ENCODE data around the gene TUT7. TPM values are rescaled to one million over a fixed set of nuclear protein-coding genes. Genes with fewer than 3 reads are reported as not detected.

The TUT7 gene
- total RNA-seq, 2 experiments from 2014 or later: 32.0 to 33.6 TPM

DNA sequence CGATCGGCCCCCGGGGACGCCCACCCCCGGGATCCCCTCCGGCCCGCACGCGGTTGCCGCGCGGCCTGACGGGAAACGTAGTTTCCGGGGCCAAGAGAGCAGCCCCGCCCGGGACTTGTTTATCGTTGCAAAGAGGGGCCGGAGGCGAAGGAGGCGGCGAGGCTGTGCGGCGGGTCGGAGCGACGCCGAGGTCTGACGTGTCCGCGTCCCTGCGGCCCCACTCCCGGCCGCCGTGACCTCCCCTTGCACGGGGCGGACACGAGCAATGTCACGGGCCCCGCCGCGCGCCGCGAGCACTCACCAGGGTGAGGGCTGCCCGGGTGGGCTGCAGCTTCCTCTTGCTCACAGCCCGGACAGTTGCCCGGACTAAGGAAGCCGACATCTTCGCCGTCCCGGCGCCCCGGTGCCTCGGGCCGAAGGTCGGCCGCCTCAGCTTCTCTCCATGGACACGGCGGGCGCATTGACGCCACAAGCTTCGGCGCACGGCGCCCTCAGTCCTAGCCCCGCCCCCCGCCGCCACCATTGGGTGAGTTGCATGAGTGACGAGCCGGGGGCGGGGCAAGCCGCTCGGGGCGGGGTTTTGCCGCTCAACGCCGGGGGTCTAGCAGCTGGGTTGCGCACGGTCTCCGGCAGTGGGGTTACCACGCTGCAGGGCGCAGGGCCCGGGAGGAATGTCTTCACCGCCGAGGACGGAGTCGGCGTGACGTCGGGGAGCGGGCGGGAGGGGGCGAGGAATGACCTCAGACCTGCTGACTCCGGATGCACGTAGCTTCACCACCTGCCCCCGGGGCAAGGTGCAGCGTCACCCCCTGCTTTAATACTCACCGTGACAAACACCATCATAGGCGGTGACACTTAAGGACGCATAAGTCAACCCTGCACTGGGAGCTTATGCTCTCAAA lies 71.9 kb downstream of the TUT7 start, which contains the start of gene ISCA1:
ISCA1 (minus strand) TSS at position 462 of the 902 bp plus-strand sequence; CDS start at position 382, 80 bp downstream.
- DNase-seq (peak; percentile 99), ATAC-seq (peak; percentile 85)
- Mint-ChIP-seq H3K4me3 (peak within 1 kb of the TSS; percentile 82), H3K27ac (peak within 1 kb of the TSS; percentile 96), H3K27me3 (no peaks in the 10 kb centered on the region), H3K4me1 (ENCODE audit: low read depth) (peaks cover 58% of the 10 kb centered on the region), H3K9me3 (no peaks in the 10 kb centered on the region), H3K36me3 (ENCODE audit: low read depth) (peaks cover 22% of the 10 kb centered on the region)
- ChIA-PET POLR2A (interaction anchor here (0.6 to 1.5 kb wide), 11 partner anchors 16 to 542 kb away, joined by 3 to 7 read pairs (median 4); no protein-coding TSS in a partner anchor), CTCF (no interaction called here)
- TF ChIP-seq, protein P1, sequence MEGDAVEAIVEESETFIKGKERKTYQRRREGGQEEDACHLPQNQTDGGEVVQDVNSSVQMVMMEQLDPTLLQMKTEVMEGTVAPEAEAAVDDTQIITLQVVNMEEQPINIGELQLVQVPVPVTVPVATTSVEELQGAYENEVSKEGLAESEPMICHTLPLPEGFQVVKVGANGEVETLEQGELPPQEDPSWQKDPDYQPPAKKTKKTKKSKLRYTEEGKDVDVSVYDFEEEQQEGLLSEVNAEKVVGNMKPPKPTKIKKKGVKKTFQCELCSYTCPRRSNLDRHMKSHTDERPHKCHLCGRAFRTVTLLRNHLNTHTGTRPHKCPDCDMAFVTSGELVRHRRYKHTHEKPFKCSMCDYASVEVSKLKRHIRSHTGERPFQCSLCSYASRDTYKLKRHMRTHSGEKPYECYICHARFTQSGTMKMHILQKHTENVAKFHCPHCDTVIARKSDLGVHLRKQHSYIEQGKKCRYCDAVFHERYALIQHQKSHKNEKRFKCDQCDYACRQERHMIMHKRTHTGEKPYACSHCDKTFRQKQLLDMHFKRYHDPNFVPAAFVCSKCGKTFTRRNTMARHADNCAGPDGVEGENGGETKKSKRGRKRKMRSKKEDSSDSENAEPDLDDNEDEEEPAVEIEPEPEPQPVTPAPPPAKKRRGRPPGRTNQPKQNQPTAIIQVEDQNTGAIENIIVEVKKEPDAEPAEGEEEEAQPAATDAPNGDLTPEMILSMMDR (IDR thresholded peaks at IDR 0.05): no peak
- intact Hi-C loops (cut with micrococcal nuclease): loop anchor here (2.0 kb wide), 1 partner anchor 70 kb away; no protein-coding TSS in a partner anchor

DNA sequence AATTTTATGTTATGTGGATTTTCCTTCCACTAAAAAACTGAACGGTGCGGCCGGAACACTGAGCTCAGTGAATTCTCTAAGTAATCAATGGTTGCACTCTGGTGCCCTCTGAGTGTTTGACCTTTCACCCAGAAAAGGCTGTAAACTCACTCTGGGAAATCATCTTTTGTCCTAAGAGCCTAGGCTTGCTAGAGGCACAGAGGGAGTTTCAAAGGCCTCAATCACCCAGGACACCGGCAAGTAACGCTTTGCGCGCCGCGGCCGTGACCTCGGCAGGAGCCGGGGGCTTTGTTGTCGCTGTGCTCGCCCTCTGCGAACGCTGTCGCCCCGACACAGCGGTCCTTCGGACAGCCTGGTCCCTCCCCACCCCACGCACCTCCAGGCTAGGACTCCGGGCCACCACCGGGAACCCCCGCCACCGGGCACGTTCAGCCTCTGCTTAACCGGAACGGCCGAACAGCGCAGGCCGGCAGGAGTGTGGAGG lies 72.6 kb downstream of the TUT7 start:
- CTCF ChIA-PET: no interaction called here
- ATAC-seq: no peak

DNA sequence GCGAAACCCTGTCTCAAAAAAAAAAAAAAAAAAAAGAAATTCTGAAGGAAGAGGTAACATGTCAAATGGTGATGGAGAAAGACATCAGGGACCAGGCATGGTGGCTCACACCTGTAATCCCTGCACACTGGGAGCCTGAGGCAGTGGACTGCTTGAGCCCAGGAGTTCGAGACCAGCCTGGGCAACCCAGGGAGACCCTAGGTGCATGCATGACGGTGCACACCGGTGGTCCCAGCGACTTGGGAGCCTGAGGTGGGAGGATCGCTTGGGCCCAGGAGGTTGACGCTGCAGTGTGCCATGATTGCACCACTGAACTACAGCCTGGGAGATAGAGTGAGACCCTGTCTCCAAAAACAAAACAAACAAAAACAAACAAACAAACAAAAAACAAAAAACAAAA lies 73.6 kb downstream of the TUT7 start:
- intact Hi-C loops (cut with micrococcal nuclease): no loop called here
- H3K27ac Mint-ChIP-seq: no peak overlapping the region
- CTCF ChIA-PET: no interaction called here

More for the DNA sequence above, 72.6 kb downstream of the TUT7 start:
- DNase-seq: no peak
- TF ChIP-seq, protein P1 (IDR thresholded peaks at IDR 0.05): no peak
- Mint-ChIP-seq H3K27me3 (no peaks in the 10 kb centered on the region), H3K27ac (peak overlapping the region; percentile 93), H3K4me1 (ENCODE audit: low read depth) (peaks cover 59% of the 10 kb centered on the region), H3K9me3 (no peaks in the 10 kb centered on the region), H3K4me3 (peak overlapping the region; percentile 82), H3K36me3 (ENCODE audit: low read depth) (peaks cover 28% of the 10 kb centered on the region)
- intact Hi-C loops (cut with micrococcal nuclease): loop anchor here (2.0 kb wide), 1 partner anchor 71 kb away; no protein-coding TSS in a partner anchor
- POLR2A ChIA-PET: interaction anchor here (0.7 to 1.5 kb wide), 7 partner anchors 17 to 541 kb away, joined by 3 to 7 read pairs (median 4); no protein-coding TSS in a partner anchor

DNA sequence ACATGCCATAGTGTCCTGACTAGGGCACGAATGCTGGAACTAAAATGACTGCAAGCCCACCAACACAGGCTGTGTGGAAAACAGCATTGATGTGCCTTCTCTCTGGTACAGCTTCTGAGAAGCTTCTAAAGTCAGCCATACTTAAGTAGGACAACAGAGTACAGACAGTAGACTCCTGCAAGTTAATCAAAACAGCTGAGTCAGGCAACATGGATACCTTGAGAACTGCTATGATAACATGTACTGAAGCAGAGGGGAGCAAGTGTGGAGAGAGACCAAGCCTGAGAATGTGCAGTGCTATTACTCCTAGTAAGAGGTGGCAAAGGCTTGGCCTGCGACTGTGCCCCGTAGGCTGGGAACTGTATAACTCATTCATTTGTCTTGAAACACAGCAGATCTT lies 74.4 kb downstream of the TUT7 start:
- intact Hi-C loops (cut with micrococcal nuclease): no loop called here

More for the DNA sequence above, 73.6 kb downstream of the TUT7 start:
- TF ChIP-seq, protein P1 (IDR thresholded peaks at IDR 0.05): no peak
- peaks cover 58% of the 10 kb centered on the region for H3K4me1 Mint-ChIP-seq (ENCODE audit: low read depth)
- H3K9me3 Mint-ChIP-seq: no peaks in the 10 kb centered on the region
- no peak for DNase-seq
- peaks cover 28% of the 10 kb centered on the region for H3K36me3 Mint-ChIP-seq (ENCODE audit: low read depth)
- POLR2A ChIA-PET: no interaction called here
- peak overlapping the region; percentile 82 for H3K4me3 Mint-ChIP-seq
- ATAC-seq: no peak
- no peaks in the 10 kb centered on the region for H3K27me3 Mint-ChIP-seq

More for the DNA sequence above, 74.4 kb downstream of the TUT7 start:
- TF ChIP-seq, protein P1 (IDR thresholded peaks at IDR 0.05): no peak
- H3K27me3 Mint-ChIP-seq: no peaks in the 10 kb centered on the region
- H3K36me3 Mint-ChIP-seq (ENCODE audit: low read depth): peaks cover 29% of the 10 kb centered on the region
- peak overlapping the region; percentile 53 for H3K4me3 Mint-ChIP-seq
- POLR2A ChIA-PET: interaction anchor here (0.7 kb wide), 1 partner anchor 23 kb away, joined by 4 read pairs; no protein-coding TSS in a partner anchor
- ATAC-seq (no peak), DNase-seq (no peak)
- CTCF ChIA-PET: no interaction called here
- no peak overlapping the region for H3K27ac Mint-ChIP-seq
- H3K9me3 Mint-ChIP-seq: no peaks in the 10 kb centered on the region
- H3K4me1 Mint-ChIP-seq (ENCODE audit: low read depth): peaks cover 53% of the 10 kb centered on the region
